ENCODE measurements around the gene CDK5RAP3. TPM values are rescaled to one million over a fixed set of nuclear protein-coding genes. Genes with fewer than 3 reads are reported as not detected.

The CDK5RAP3 gene
- total and polyA plus RNA-seq, 2 of the 13 experiments (the other 11 are each of a cell fraction or from before 2014, with no cell fraction given) = 128 to 154 TPM

DNA sequence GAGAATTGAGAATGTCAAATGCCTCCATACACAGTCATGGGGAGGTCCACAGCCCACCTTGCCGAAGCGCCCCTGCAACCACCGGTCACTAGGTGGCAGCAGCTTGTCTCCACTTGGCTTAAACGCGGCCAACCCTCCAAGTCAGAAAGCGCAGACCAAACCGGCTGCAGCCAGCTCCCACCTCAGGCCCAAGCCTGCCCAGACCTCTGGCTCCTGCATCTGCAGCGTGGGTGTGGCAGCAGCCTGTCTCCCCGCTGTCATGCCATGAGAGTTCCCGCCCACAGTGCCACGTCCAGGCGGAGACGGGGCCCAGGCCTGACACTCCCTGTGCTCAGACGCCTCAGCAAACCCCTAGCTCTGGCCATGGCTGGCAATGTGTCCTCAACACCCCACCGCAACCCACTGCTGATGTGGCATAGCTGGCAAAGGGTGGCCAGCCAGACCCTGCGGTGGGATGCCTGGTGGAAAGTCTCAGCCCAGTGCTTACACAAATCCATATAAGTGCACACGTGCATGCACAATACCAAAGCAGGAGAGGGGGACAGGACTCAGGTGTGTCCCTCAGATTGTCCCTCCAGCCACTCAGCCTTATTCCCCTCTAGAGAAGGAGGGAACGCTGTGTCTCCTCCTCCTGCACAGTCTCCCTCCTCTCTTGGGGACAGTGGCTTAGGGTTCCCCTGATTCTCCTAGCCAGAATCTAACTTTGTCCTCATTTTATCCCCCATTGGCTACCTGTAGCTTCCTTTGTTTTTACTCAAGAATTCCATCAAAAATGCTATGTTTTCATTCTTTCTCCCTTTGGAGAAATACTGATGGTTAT lies 55.8 kb downstream of the CDK5RAP3 start (continued):
- 0 out of 2 replicates have a peak, but pooled peaks have one; percentile 60 for TF ChIP-seq REPIN1 (CRISPR knock-in tag; IDR thresholded peaks at IDR 0.05; ENCODE audit: borderline replicate concordance, low read depth)
- TF ChIP-seq CENPT (CRISPR knock-in tag; IDR thresholded peaks at IDR 0.05; ENCODE audit: low read depth) = no peak
- TF ChIP-seq, protein P1, sequence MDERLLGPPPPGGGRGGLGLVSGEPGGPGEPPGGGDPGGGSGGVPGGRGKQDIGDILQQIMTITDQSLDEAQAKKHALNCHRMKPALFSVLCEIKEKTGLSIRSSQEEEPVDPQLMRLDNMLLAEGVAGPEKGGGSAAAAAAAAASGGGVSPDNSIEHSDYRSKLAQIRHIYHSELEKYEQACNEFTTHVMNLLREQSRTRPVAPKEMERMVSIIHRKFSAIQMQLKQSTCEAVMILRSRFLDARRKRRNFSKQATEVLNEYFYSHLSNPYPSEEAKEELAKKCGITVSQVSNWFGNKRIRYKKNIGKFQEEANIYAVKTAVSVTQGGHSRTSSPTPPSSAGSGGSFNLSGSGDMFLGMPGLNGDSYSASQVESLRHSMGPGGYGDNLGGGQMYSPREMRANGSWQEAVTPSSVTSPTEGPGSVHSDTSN (CRISPR knock-in tag; IDR thresholded peaks at IDR 0.05) = no peak
- peak; percentile 58 for TF ChIP-seq YY1 (IDR thresholded peaks at IDR 0.05; ENCODE audit: insufficient read depth, insufficient replicate concordance, low read depth, low read length)
- TF ChIP-seq, protein P2, sequence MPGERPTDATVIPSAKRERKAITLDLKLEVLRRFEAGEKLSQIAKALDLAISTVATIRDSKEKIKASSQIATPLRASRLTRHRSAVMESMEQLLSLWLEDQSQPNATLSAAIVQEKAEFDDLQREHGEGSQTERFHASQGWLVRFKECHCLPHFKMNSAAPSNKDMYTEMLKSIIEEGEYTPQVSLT (CRISPR knock-in tag; IDR thresholded peaks at IDR 0.05; ENCODE audit: borderline replicate concordance, low read depth) = no peak
- no peak for TF ChIP-seq ADNP (CRISPR knock-in tag; IDR thresholded peaks at IDR 0.05)
- TF ChIP-seq, protein P3, sequence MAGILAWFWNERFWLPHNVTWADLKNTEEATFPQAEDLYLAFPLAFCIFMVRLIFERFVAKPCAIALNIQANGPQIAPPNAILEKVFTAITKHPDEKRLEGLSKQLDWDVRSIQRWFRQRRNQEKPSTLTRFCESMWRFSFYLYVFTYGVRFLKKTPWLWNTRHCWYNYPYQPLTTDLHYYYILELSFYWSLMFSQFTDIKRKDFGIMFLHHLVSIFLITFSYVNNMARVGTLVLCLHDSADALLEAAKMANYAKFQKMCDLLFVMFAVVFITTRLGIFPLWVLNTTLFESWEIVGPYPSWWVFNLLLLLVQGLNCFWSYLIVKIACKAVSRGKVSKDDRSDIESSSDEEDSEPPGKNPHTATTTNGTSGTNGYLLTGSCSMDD (CRISPR knock-in tag; IDR thresholded peaks at IDR 0.05) = no peak
- TF ChIP-seq ZNF547 (CRISPR knock-in tag; IDR thresholded peaks at IDR 0.05) = peak; percentile 36; the same call in 1 of the 2 replicates
- TF ChIP-seq, protein P4, sequence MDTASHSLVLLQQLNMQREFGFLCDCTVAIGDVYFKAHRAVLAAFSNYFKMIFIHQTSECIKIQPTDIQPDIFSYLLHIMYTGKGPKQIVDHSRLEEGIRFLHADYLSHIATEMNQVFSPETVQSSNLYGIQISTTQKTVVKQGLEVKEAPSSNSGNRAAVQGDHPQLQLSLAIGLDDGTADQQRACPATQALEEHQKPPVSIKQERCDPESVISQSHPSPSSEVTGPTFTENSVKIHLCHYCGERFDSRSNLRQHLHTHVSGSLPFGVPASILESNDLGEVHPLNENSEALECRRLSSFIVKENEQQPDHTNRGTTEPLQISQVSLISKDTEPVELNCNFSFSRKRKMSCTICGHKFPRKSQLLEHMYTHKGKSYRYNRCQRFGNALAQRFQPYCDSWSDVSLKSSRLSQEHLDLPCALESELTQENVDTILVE (CRISPR knock-in tag; IDR thresholded peaks at IDR 0.05) = peak; percentile 30; the same call in 1 of the 2 replicates
- TF ChIP-seq ZSCAN29 (CRISPR knock-in tag; conservative IDR thresholded peaks at IDR 0.05) = 0 out of 2 replicates have a peak, but pooled peaks have one; percentile 42
- no peak for TF ChIP-seq MEIS2 (CRISPR knock-in tag; IDR thresholded peaks at IDR 0.05)
- no peak for TF ChIP-seq RBM22 (optimal IDR thresholded peaks at IDR 0.05; ENCODE audit: low read length)
- no peak for TF ChIP-seq RARA (CRISPR knock-in tag; IDR thresholded peaks at IDR 0.05)
- no peak for TF ChIP-seq CEBPG (CRISPR knock-in tag; IDR thresholded peaks at IDR 0.05)
- TF ChIP-seq, protein P5, sequence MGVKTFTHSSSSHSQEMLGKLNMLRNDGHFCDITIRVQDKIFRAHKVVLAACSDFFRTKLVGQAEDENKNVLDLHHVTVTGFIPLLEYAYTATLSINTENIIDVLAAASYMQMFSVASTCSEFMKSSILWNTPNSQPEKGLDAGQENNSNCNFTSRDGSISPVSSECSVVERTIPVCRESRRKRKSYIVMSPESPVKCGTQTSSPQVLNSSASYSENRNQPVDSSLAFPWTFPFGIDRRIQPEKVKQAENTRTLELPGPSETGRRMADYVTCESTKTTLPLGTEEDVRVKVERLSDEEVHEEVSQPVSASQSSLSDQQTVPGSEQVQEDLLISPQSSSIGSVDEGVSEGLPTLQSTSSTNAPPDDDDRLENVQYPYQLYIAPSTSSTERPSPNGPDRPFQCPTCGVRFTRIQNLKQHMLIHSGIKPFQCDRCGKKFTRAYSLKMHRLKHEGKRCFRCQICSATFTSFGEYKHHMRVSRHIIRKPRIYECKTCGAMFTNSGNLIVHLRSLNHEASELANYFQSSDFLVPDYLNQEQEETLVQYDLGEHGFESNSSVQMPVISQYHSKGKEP (CRISPR knock-in tag; IDR thresholded peaks at IDR 0.05) = no peak
- TF ChIP-seq, protein P6, sequence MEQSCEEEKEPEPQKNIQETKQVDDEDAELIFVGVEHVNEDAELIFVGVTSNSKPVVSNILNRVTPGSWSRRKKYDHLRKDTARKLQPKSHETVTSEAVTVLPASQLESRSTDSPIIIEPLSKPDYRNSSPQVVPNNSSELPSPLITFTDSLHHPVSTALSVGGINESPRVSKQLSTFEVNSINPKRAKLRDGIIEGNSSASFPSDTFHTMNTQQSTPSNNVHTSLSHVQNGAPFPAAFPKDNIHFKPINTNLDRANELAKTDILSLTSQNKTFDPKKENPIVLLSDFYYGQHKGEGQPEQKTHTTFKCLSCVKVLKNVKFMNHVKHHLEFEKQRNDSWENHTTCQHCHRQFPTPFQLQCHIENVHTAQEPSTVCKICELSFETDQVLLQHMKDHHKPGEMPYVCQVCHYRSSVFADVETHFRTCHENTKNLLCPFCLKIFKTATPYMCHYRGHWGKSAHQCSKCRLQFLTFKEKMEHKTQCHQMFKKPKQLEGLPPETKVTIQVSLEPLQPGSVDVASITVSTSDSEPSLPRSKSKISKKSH (CRISPR knock-in tag; IDR thresholded peaks at IDR 0.05; ENCODE audit: borderline replicate concordance) = peak; percentile 77; the same call in 1 of the 2 replicates
- TF ChIP-seq, protein P7, sequence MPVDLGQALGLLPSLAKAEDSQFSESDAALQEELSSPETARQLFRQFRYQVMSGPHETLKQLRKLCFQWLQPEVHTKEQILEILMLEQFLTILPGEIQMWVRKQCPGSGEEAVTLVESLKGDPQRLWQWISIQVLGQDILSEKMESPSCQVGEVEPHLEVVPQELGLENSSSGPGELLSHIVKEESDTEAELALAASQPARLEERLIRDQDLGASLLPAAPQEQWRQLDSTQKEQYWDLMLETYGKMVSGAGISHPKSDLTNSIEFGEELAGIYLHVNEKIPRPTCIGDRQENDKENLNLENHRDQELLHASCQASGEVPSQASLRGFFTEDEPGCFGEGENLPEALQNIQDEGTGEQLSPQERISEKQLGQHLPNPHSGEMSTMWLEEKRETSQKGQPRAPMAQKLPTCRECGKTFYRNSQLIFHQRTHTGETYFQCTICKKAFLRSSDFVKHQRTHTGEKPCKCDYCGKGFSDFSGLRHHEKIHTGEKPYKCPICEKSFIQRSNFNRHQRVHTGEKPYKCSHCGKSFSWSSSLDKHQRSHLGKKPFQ (CRISPR knock-in tag; IDR thresholded peaks at IDR 0.05; ENCODE audit: insufficient replicate concordance) = no peak
- no peak for TF ChIP-seq HIVEP1 (CRISPR knock-in tag; IDR thresholded peaks at IDR 0.05)
- no peak for TF ChIP-seq MBD4 (IDR thresholded peaks at IDR 0.05; ENCODE audit: borderline replicate concordance, low read length)
- no peak for TF ChIP-seq RFX5 (IDR thresholded peaks at IDR 0.05; ENCODE audit: low read depth, low read length)
